LNCAP (cell line): ENCODE measurements around the gene ZNF586.

ENCODE experiments used
- CTCF ChIP-seq: fragments of 450-650 bp; IDR thresholded peaks from 2 replicates; pipeline ENCODE4 v1.5.1; 2017; ENCODE audit warnings: mild to moderate bottlenecking

Gene ZNF586

GRCh38 chr19:57779220-57779845 lies 9.9 kb downstream of the ZNF586 start:
- no peak for TF ChIP-seq CTCF

- TF ChIP-seq CTCF: no peak
These were observed 16.8 kb downstream of the ZNF586 start for GRCh38 chr19:57786286-57786685.

GRCh38 chr19:57786906-57787305 lies 17.4 kb downstream of the ZNF586 start:
- TF ChIP-seq CTCF: no peak

- TF ChIP-seq CTCF: no peak
These were observed 18.7 kb downstream of the ZNF586 start for GRCh38 chr19:57788114-57788692.

- TF ChIP-seq CTCF: no peak
These were observed 19.8 kb downstream of the ZNF586 start for GRCh38 chr19:57789288-57789687.

- TF ChIP-seq CTCF: no peak
These were observed 31.2 kb downstream of the ZNF586 start for GRCh38 chr19:57800696-57801095.

GRCh38 chr19:57802269-57802668 lies 32.8 kb downstream of the ZNF586 start:
- no peak for TF ChIP-seq CTCF

- no peak for TF ChIP-seq CTCF
These were observed 33.8 kb downstream of the ZNF586 start for GRCh38 chr19:57803265-57803593.
